ENCODE measurements around the gene CCDC18. TPM values are rescaled to one million over a fixed set of nuclear protein-coding genes. Genes with fewer than 3 reads are reported as not detected.

The CCDC18 gene
- total RNA-seq, 4 donors from 2014 or later, result 1.5 to 5.1 (median 2.8) TPM

GRCh38 chr1:93143769-93144168, 36.8 kb upstream of the CCDC18 start:
- in situ Hi-C loops (cut with MboI; ENCODE audit: low pct_ligation_motif_present in 1 of 4, low pct_unique_long_range_greater_than_20kb in 1 of 4, low sequenced_read_pairs in 3 of 4), result no loop called here
- Histone ChIP-seq H3K4me3 (no peak overlapping the region), H3K9me3 (no peaks in the 10 kb centered on the region), H3K4me1 (no peaks in the 10 kb centered on the region), H3K27ac (no peak overlapping the region), H3K36me3 (peaks cover 0 to 5% (median 0%) of the 10 kb centered on the region in 4 donors), H3K27me3 (no peaks in the 10 kb centered on the region)
- TF ChIP-seq, protein P1, sequence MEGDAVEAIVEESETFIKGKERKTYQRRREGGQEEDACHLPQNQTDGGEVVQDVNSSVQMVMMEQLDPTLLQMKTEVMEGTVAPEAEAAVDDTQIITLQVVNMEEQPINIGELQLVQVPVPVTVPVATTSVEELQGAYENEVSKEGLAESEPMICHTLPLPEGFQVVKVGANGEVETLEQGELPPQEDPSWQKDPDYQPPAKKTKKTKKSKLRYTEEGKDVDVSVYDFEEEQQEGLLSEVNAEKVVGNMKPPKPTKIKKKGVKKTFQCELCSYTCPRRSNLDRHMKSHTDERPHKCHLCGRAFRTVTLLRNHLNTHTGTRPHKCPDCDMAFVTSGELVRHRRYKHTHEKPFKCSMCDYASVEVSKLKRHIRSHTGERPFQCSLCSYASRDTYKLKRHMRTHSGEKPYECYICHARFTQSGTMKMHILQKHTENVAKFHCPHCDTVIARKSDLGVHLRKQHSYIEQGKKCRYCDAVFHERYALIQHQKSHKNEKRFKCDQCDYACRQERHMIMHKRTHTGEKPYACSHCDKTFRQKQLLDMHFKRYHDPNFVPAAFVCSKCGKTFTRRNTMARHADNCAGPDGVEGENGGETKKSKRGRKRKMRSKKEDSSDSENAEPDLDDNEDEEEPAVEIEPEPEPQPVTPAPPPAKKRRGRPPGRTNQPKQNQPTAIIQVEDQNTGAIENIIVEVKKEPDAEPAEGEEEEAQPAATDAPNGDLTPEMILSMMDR (IDR thresholded peaks at IDR 0.05), result no peak
- no peak for TF ChIP-seq POLR2A (IDR thresholded peaks at IDR 0.05)
- no peak for TF ChIP-seq EP300 (IDR thresholded peaks at IDR 0.05; ENCODE audit: low read depth)
- TF ChIP-seq POLR2AphosphoS5 (IDR thresholded peaks at IDR 0.05), result no peak
- intact Hi-C loops (cut with DNase I; ENCODE audit: low total_unique reads), result no loop called here
- no peak for DNase-seq
- WGBS, 2 donors (ENCODE audit: low coverage in 1 of 2), result 97 to 100% methylated on average over 4 of the region's 4 CpGs

DNA sequence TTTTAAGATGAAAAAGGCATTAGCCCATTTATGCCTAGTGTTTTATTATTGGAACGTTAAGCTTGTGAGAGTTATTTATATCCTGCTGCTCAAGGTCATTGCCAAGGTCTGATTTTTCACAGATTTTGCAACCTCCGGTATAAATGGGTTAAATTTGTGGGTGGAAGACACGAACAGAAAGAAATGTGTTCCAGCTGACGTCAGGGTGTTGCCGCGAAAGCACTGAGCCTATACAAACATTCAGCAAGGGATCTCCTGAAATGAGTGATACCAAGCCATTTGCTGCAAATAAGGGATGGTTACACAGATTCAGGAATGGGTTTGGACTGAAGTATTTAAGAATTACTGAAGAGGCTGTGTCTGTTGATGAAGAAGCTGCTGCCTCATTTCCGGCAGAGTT, 32.5 kb upstream of the CCDC18 start:
- Histone ChIP-seq H3K36me3 (no peaks in the 10 kb centered on the region), H3K27ac (no peak overlapping the region), H3K4me1 (peaks cover 0 to 3% (median 0%) of the 10 kb centered on the region in 4 donors), H3K27me3 (no peaks in the 10 kb centered on the region), H3K4me3 (no peak overlapping the region), H3K9me3 (no peaks in the 10 kb centered on the region)
- 42 to 58% methylated on average over 7 of the region's 7 CpGs for WGBS, 2 donors (ENCODE audit: low coverage in 1 of 2)
- in situ Hi-C loops (cut with MboI; ENCODE audit: low pct_ligation_motif_present in 1 of 4, low pct_unique_long_range_greater_than_20kb in 1 of 4, low sequenced_read_pairs in 3 of 4) (no loop called here), intact Hi-C loops (cut with DNase I; ENCODE audit: low total_unique reads) (no loop called here)
- no peak for DNase-seq
- TF ChIP-seq EP300 (IDR thresholded peaks at IDR 0.05; ENCODE audit: low read depth), result no peak
- TF ChIP-seq POLR2A (IDR thresholded peaks at IDR 0.05), result no peak
- no peak for TF ChIP-seq POLR2AphosphoS5 (IDR thresholded peaks at IDR 0.05)
- TF ChIP-seq, protein P1 (IDR thresholded peaks at IDR 0.05), result no peak

- intact Hi-C loops (cut with DNase I; ENCODE audit: low total_unique reads) (no loop called here), in situ Hi-C loops (cut with MboI; ENCODE audit: low pct_ligation_motif_present in 1 of 4, low pct_unique_long_range_greater_than_20kb in 1 of 4, low sequenced_read_pairs in 3 of 4) (no loop called here)
- H3K4me1 ChIP-seq, result peaks cover 0 to 10% (median 0%) of the 10 kb centered on the region in 4 donors
These were observed 29.8 kb upstream of the CCDC18 start for GRCh38 chr1:93150729-93151128.

DNA sequence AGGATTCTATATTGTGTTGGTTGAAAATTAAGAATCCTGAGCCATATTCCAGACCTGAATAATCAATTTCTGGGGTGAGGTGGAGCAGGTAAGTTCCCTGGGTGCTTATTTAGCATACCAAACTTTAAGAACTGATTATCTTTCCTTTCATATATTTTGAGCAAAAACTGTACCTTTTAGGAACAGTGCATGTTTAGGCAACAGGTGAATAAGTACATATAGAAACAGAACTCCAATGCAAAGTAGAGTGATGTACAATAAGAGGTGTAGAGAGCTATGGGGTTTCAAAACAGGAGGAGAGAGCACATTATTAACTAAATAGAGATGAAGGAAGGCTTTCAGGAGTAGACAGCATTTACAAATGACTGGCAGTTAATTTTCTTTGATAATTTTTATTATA, 29.1 kb upstream of the CCDC18 start:
- Histone ChIP-seq H3K4me3 (no peak overlapping the region), H3K4me1 (peaks cover 0 to 10% (median 0%) of the 10 kb centered on the region in 4 donors), H3K36me3 (peaks cover 0 to 26% (median 3%) of the 10 kb centered on the region in 4 donors), H3K9me3 (no peaks in the 10 kb centered on the region), H3K27me3 (no peaks in the 10 kb centered on the region), H3K27ac (no peak overlapping the region)
- TF ChIP-seq, protein P1 (IDR thresholded peaks at IDR 0.05), result no peak
- TF ChIP-seq POLR2A (IDR thresholded peaks at IDR 0.05) (no peak), POLR2AphosphoS5 (IDR thresholded peaks at IDR 0.05) (no peak), EP300 (IDR thresholded peaks at IDR 0.05; ENCODE audit: low read depth) (no peak)
- DNase-seq, result no peak
- in situ Hi-C loops (cut with MboI; ENCODE audit: low pct_ligation_motif_present in 1 of 4, low pct_unique_long_range_greater_than_20kb in 1 of 4, low sequenced_read_pairs in 3 of 4), result no loop called here
- intact Hi-C loops (cut with DNase I; ENCODE audit: low total_unique reads), result no loop called here

More at GRCh38 chr1:93150729-93151128, 29.8 kb upstream of the CCDC18 start:
- no peaks in the 10 kb centered on the region for H3K9me3 ChIP-seq
- TF ChIP-seq EP300 (IDR thresholded peaks at IDR 0.05; ENCODE audit: low read depth), result no peak
- TF ChIP-seq, protein P1 (IDR thresholded peaks at IDR 0.05), result no peak
- TF ChIP-seq POLR2AphosphoS5 (IDR thresholded peaks at IDR 0.05), result no peak
- TF ChIP-seq POLR2A (IDR thresholded peaks at IDR 0.05), result no peak
- H3K36me3 ChIP-seq, result peaks cover 0 to 23% (median under 1%) of the 10 kb centered on the region in 4 donors
- H3K27ac ChIP-seq, result no peak overlapping the region
- WGBS, 2 donors (ENCODE audit: low coverage in 1 of 2), result 8 to 20% methylated on average over 1 of the region's 1 CpG
- no peaks in the 10 kb centered on the region for H3K27me3 ChIP-seq
- DNase-seq, result no peak
- no peak overlapping the region for H3K4me3 ChIP-seq
